Right lung (tissue), 10 donors: ENCODE data around the gene TSEN15. TPM values are rescaled to one million over a fixed set of nuclear protein-coding genes. Genes with fewer than 3 reads are reported as not detected.

Source experiments
- DNase-seq, 2 donors: peaks; one replicate each; pipeline ENCODE4 v3.0.0-alpha.2; 2013
- long read RNA-seq, 8 donors: transcript quantifications; one replicate each; lab custom pipeline, GENCODE V29; 2026
- polyA plus RNA-seq, 5 donors: library from polyadenylated mRNA; unstranded; fragments of 120-200 nt; gene quantifications; one replicate each; pipeline versions ENCODE4 v1.2.1 to v1.2.3, GENCODE V29; 2013; ENCODE audit warnings: inconsistent platforms in 1 of 5, low replicate concordance in 1 of 5; ENCODE audit not compliant: insufficient read length in 5 of 5, insufficient read depth in 1 of 5

TSEN15 gene
- 10 to 100 TPM; 37.9 to 52.4 (median 43.3) TPM for polyA plus RNA-seq
- long read RNA-seq, donor 1, transcript TSEN15-203 (4 exons, 1,844 nt) = minor isoform, 5 of 35 reads
- long read RNA-seq, donor 1, transcript TSEN15-216 (5 exons, 1,986 nt) = major isoform, 8 of 35 reads
- long read RNA-seq, donor 1, transcript TSEN15-208 (4 exons, 2,219 nt) = minor isoform, 7 of 35 reads
- long read RNA-seq, donor 1, partial matches to known transcripts = 15 of 35 reads
- long read RNA-seq, donor 1, other reads (novel, unspliced or antisense) = 0 of 35 reads
- long read RNA-seq, donor 2, transcript TSEN15-208 (4 exons, 2,219 nt) = major isoform, 5 of 14 reads
- long read RNA-seq, donor 2, partial matches to known transcripts = 0 of 14 reads
- long read RNA-seq, donor 2, other reads (novel, unspliced or antisense) = 0 of 14 reads
- long read RNA-seq, donor 3, partial matches to known transcripts = 8 of 19 reads
- long read RNA-seq, donor 3, other reads (novel, unspliced or antisense) = 0 of 19 reads
- long read RNA-seq, donor 4, transcript TSEN15-208 (4 exons, 2,219 nt) = major isoform, 5 of 10 reads
- long read RNA-seq, donor 4, partial matches to known transcripts = 0 of 10 reads
- long read RNA-seq, donor 4, other reads (novel, unspliced or antisense) = 0 of 10 reads
- long read RNA-seq, donor 5, transcript TSEN15-216 (5 exons, 1,986 nt) = major isoform, 9 of 28 reads
- long read RNA-seq, donor 5, transcript TSEN15-203 (4 exons, 1,844 nt) = minor isoform, 7 of 28 reads
- long read RNA-seq, donor 5, partial matches to known transcripts = 6 of 28 reads
- long read RNA-seq, donor 5, other reads (novel, unspliced or antisense) = 0 of 28 reads
- long read RNA-seq, donor 6, transcript TSEN15-216 (5 exons, 1,986 nt) = major isoform, 10 of 32 reads
- long read RNA-seq, donor 6, transcript TSEN15-208 (4 exons, 2,219 nt) = minor isoform, 7 of 32 reads
- long read RNA-seq, donor 6, partial matches to known transcripts = 10 of 32 reads
- long read RNA-seq, donor 6, other reads (novel, unspliced or antisense) = 0 of 32 reads
- long read RNA-seq, donor 7, partial matches to known transcripts = 5 of 16 reads
- long read RNA-seq, donor 7, other reads (novel, unspliced or antisense) = 0 of 16 reads
- long read RNA-seq, donor 8, partial matches to known transcripts = 0 of 10 reads
- long read RNA-seq, donor 8, other reads (novel, unspliced or antisense) = 0 of 10 reads

- DNase-seq = peak; percentile 68 to 74
Observed at GRCh38 chr1:184051485-184052193, at the start of gene TSEN15. Gene TSEN15 (plus strand): TSS chr1:184051730. CDS start chr1:184051756, 26 bp downstream.

DNA sequence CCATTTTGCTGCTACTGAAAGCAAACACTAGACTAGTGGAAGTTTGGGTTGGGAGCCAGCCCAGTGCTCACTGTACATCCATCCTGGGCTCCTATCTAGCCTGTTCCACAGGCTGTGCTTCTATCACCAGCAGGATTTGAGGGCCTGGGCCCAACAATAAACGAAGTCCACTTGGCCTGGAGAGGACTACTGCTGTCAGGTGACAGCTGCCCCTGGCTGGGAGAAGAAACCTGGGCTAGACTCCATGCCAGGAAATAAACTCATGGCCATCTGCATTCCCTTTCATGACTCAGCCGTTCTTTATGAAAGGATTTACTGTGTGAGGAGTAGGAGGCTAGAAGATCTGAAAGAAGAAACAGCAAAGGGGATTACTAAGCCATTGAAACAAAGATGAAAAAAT lies 49.5 kb upstream of the TSEN15 start:
- no peak for DNase-seq

DNA sequence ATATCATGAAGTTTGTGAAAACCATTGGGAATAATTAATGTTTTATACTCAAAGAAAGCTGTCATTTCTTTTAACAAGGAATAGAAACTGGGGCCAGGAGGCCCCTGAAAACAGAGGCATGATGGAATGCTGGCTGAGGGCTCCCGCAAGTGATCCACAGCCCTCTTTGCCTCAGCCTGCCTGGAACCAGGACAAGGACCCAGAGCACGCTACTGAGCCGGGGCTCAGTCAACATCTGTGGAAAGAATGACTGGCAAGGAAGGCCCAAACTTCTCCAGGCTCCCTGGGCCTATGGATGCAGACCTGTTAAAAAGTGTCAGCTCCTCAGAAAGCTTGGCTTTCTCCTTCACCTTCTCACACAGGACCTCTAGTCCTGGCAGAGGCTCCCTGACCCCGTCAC lies 46.6 kb upstream of the TSEN15 start:
- no peak for DNase-seq

GRCh38 chr1:184005506-184005905 lies 46.0 kb upstream of the TSEN15 start:
- no peak for DNase-seq

GRCh38 chr1:184010788-184011187 lies 40.7 kb upstream of the TSEN15 start:
- no peak for DNase-seq

- no peak for DNase-seq
Observed at GRCh38 chr1:184012187-184012586, 39.3 kb upstream of the TSEN15 start.

GRCh38 chr1:184014271-184014670 lies 37.3 kb upstream of the TSEN15 start:
- DNase-seq = no peak

DNA sequence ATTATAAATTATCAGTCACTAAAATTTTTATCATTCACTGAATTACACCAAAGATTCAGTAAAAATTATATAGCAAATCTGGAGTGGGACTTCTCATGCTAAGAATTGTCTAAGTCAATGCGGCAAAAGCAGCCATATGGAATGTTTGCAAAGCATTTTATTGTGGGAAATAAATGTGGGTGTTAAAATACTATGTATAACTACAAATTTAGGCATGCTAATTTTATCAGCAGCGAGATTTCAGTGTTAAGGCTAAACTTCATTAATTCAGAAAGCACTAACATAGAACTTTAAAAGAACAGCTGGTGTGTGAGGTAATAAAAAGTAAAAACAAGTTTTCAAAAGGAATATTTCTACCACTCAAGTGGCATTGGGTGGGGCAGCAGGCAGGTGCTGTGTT lies 35.4 kb upstream of the TSEN15 start:
- no peak for DNase-seq

DNA sequence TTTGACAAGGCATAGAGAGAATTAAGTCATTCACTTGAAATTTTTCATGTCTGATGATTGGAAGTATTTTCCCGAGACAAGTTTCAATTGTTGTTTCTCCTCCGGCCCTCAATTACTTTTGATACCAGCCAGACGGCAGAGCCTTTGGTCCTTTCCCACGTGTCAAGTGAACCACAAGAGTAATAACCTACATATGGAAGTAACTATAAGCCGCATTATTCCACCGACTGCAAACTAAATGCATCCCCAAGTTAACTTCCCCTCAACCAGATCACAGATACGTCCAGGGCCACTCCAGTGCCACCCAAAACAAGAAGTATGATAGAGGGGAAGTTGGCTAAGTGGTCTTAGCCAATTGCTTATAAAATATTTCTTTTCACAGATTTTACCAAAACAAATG lies 34.2 kb upstream of the TSEN15 start:
- no peak for DNase-seq

DNA sequence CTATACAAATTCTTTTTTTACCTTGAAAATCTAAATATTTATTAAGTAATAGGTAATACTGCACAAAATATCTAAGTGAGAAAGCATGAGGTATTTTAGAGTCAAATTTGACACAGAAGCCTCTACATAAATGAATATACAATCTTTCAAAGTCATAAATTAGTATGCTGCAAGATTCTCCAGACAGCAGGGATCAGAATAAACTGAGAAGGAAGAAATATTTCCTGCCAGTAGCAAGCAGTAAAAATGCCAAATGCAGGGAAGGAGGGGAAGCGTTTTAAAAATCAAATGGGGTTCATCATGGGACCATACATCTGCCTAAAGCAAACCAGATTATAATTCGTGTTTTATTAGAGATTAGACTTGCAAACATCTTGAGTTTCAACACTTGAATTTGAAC lies 32.9 kb upstream of the TSEN15 start:
- no peak for DNase-seq

GRCh38 chr1:184019069-184019468 lies 32.5 kb upstream of the TSEN15 start:
- no peak for DNase-seq

GRCh38 chr1:184019506-184019905 lies 32.0 kb upstream of the TSEN15 start:
- no peak for DNase-seq

GRCh38 chr1:184020328-184020727 lies 31.2 kb upstream of the TSEN15 start:
- DNase-seq = no peak

DNA sequence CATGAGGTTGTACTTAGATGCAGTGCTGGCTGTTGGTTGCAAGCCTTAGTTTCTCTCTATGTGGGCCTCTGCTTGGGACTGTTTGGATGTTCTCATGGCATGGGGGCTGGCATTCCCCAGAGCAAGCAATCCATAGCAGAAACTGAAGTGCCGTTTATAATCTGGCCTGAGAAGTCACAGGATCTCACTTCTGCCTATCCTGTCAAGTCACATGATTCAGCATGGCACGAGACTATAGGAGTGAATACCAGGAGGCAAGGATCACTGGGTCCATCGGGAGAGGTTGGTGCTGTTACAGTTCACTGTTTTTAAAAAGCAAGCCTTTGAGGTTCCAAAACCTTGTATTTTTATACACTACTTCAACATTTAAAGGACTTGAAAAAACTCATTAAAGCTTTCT lies 30.7 kb upstream of the TSEN15 start:
- no peak for DNase-seq

GRCh38 chr1:184021728-184022127 lies 29.8 kb upstream of the TSEN15 start:
- DNase-seq = peak; percentile 61 to 62

DNA sequence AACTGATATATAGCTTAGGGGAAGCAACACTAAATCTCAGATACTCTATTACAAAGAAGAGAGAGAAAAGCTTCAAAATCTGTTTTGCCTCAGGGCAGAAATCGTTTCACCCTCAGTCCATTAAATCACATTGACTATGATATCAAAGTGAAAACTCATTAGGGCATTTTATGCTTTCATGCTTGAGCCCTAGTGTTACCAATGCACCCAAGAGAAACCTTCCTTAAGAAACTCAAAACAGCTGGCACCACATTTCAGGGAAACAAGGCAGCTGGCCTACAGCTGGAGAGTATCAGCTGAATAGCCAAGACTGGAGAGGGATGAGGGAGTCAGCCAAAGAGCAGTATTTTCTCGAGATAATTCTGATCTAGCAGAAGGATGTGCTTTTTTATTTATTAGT lies 28.9 kb upstream of the TSEN15 start:
- DNase-seq = peak; percentile 80 to 82

- peak in 1 of 2 donors; percentile 12 for DNase-seq
Observed at GRCh38 chr1:184023171-184023570, 28.4 kb upstream of the TSEN15 start.

- peak in 1 of 2 donors; percentile 40 for DNase-seq
Observed at GRCh38 chr1:184025242-184025675, 26.3 kb upstream of the TSEN15 start.

- no peak for DNase-seq
Observed at GRCh38 chr1:184027826-184028695, 23.5 kb upstream of the TSEN15 start.
